ENCODE measurements around the gene MRPL10. TPM values are rescaled to one million over a fixed set of nuclear protein-coding genes. Genes with fewer than 3 reads are reported as not detected.

The MRPL10 gene
- total RNA-seq, 1 experiment from 2014 or later = 112 TPM

GRCh38 chr17:47813512-47814031 is 17.8 kb downstream of the MRPL10 start:
- RAD21 ChIA-PET (ENCODE audit: low non-redundant PET in 1 of 2, low total read pairs in 2 of 2, uncharacterized antibody in 2 of 2, unreplicated experiment in 2 of 2) = no interaction called here
- intact Hi-C loops (cut with micrococcal nuclease) = no loop called here
- ATAC-seq = no peak

GRCh38 chr17:47813077-47813476 is 18.3 kb downstream of the MRPL10 start:
- ChIA-PET POLR2A (no interaction called here), CTCF (no interaction called here), RAD21 (ENCODE audit: low non-redundant PET in 1 of 2, low total read pairs in 2 of 2, uncharacterized antibody in 2 of 2, unreplicated experiment in 2 of 2) (no interaction called here)
- Histone ChIP-seq H3K9me2 (ENCODE audit: insufficient read depth) (no peaks in the 10 kb centered on the region), H3K27ac (ENCODE audit: low read depth, low read length) (no peak overlapping the region), H4K20me1 (ENCODE audit: insufficient read depth) (no peaks in the 10 kb centered on the region), H3K9ac (ENCODE audit: low read length) (no peak overlapping the region), H2AFZ (ENCODE audit: low read depth, low read length, poor library complexity, severe bottlenecking) (no peak overlapping the region), H3K4me2 (ENCODE audit: low read length) (no peak overlapping the region), H3K36me3 (ENCODE audit: control insufficient read depth in 1 of 2, insufficient read depth in 2 of 2, low read length in 2 of 2) (peaks cover 7 to 11% of the 10 kb centered on the region in 2 experiments; a peak in 3 of 4 replicates), H3K79me2 (ENCODE audit: insufficient read depth, low read length) (no peaks in the 10 kb centered on the region), H3K4me3 (replicated peaks in 1 of 2; ENCODE audit: low read depth in 1 of 2, low read length in 2 of 2) (no peak overlapping the region), H3K9me3 (ENCODE audit: control insufficient read depth in 1 of 2, insufficient read depth in 1 of 2, low read depth in 1 of 2, low read length in 2 of 2) (no peaks in the 10 kb centered on the region), H3K27me3 (ENCODE audit: insufficient read depth, low read length) (no peaks in the 10 kb centered on the region), H3K4me1 (ENCODE audit: control insufficient read depth in 1 of 2, insufficient read depth in 2 of 2, low read length in 2 of 2) (peaks cover 25 to 32% of the 10 kb centered on the region in 2 experiments)
- intact Hi-C loops (cut with micrococcal nuclease) = no loop called here
- ATAC-seq (no peak), DNase-seq (ENCODE audit: low read depth, low spot score) (no peak)
- no TSS peak for BruUV-seq (replicated peaks)
- no peak for TF ChIP-seq YY1 (IDR thresholded peaks at IDR 0.05; ENCODE audit: extremely low read depth, insufficient replicate concordance, low read depth, low read length)
- TF ChIP-seq CEBPB (IDR thresholded peaks at IDR 0.05; ENCODE audit: low read depth) = no peak
- no peak for TF ChIP-seq ZFX (IDR thresholded peaks at IDR 0.05)
- no peak for TF ChIP-seq ELF1 (IDR thresholded peaks at IDR 0.05; ENCODE audit: borderline replicate concordance, low read depth)
- no peak for TF ChIP-seq TCF7L2 (IDR thresholded peaks at IDR 0.05; ENCODE audit: borderline replicate concordance, extremely low read depth, insufficient read depth, insufficient read length)
- TF ChIP-seq REST (IDR thresholded peaks at IDR 0.05; ENCODE audit: low read depth) = no peak

More at GRCh38 chr17:47813512-47814031, 17.8 kb downstream of the MRPL10 start:
- no peak overlapping the region for H3K9ac ChIP-seq (ENCODE audit: low read length)
- no peak overlapping the region for H3K27ac ChIP-seq (ENCODE audit: low read depth, low read length)
- H3K4me3 ChIP-seq (replicated peaks in 1 of 2; ENCODE audit: low read depth in 1 of 2, low read length in 2 of 2) = no peak overlapping the region
- CTCF ChIA-PET = no interaction called here
- H3K36me3 ChIP-seq (ENCODE audit: control insufficient read depth in 1 of 2, insufficient read depth in 2 of 2, low read length in 2 of 2) = peaks cover 9% of the 10 kb centered on the region in 2 experiments; a peak in 3 of 4 replicates
- H3K4me1 ChIP-seq (ENCODE audit: control insufficient read depth in 1 of 2, insufficient read depth in 2 of 2, low read length in 2 of 2) = peaks cover 25 to 32% of the 10 kb centered on the region in 2 experiments
- DNase-seq (ENCODE audit: low read depth, low spot score) = no peak
- H3K79me2 ChIP-seq (ENCODE audit: insufficient read depth, low read length) = no peaks in the 10 kb centered on the region
- H2AFZ ChIP-seq (ENCODE audit: low read depth, low read length, poor library complexity, severe bottlenecking) = no peak overlapping the region
- BruUV-seq (replicated peaks) = no TSS peak
- H3K9me2 ChIP-seq (ENCODE audit: insufficient read depth) = no peaks in the 10 kb centered on the region
- no peak for TF ChIP-seq ZFX (IDR thresholded peaks at IDR 0.05)
- TF ChIP-seq, protein P1, sequence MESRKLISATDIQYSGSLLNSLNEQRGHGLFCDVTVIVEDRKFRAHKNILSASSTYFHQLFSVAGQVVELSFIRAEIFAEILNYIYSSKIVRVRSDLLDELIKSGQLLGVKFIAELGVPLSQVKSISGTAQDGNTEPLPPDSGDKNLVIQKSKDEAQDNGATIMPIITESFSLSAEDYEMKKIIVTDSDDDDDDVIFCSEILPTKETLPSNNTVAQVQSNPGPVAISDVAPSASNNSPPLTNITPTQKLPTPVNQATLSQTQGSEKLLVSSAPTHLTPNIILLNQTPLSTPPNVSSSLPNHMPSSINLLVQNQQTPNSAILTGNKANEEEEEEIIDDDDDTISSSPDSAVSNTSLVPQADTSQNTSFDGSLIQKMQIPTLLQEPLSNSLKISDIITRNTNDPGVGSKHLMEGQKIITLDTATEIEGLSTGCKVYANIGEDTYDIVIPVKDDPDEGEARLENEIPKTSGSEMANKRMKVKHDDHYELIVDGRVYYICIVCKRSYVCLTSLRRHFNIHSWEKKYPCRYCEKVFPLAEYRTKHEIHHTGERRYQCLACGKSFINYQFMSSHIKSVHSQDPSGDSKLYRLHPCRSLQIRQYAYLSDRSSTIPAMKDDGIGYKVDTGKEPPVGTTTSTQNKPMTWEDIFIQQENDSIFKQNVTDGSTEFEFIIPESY (IDR thresholded peaks at IDR 0.05; ENCODE audit: extremely low read depth, insufficient replicate concordance, low read length) = no peak
- no peak for TF ChIP-seq TCF7L2 (IDR thresholded peaks at IDR 0.05; ENCODE audit: borderline replicate concordance, extremely low read depth, insufficient read depth, insufficient read length)
- no peak for TF ChIP-seq ELF1 (IDR thresholded peaks at IDR 0.05; ENCODE audit: borderline replicate concordance, low read depth)
- TF ChIP-seq MAX (IDR thresholded peaks at IDR 0.05) = no peak
- no peaks in the 10 kb centered on the region for H3K9me3 ChIP-seq (ENCODE audit: control insufficient read depth in 1 of 2, insufficient read depth in 1 of 2, low read depth in 1 of 2, low read length in 2 of 2)
- no peaks in the 10 kb centered on the region for H4K20me1 ChIP-seq (ENCODE audit: insufficient read depth)
- H3K4me2 ChIP-seq (ENCODE audit: low read length) = no peak overlapping the region
- POLR2A ChIA-PET = no interaction called here
- no peaks in the 10 kb centered on the region for H3K27me3 ChIP-seq (ENCODE audit: insufficient read depth, low read length)

All from HCT116 (cell line).